ENCODE results near the gene SLX4IP.

Gene SLX4IP

DNA sequence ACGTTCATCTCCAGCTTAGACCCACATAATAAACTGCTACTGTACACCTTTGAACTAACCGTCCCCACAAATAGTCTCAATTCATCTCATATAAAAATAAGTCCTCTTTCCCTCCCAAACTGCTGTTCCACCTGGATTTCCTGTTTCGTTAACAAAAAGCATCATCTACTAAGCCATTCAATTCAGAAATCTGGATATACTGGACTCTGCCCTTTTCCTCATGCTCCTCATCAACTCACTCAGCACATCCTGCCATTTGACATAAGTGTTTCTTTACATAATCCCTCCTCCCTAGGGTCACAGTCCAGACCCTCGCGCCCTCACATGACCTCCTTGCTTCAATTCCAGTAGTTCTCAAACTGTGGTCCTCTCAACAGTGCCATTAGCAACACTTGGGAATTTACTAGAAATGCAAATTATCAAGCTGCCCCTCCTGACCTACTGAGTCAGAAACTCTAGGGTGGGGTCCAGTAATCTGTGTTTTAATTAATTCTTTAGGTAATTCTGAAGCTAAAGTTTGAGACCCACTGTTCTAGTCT lies 5.6 kb upstream of the SLX4IP start:
- DNase-seq, result no peak

DNA sequence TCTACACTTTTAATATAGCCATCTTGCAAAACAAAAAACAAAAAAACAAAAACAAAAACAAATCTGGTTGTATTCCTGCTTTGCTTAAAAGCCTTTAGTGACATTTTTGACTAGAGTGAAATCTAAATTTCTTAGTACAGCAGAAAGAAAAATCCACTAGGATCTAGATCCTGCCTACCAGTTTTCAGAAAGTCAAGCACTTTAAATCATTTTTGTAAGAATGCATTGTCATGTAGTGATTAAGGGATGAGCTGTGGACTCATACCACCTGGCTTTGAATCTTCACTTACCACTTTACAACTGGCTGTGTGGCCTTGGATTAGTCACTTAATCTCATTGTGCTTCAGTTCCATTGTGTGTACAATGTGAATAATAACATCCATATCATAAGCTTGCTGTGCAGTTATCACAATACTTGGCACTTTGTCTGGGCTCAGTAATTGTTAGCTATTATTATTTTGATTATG lies 5.1 kb upstream of the SLX4IP start:
- no peak for DNase-seq

DNA sequence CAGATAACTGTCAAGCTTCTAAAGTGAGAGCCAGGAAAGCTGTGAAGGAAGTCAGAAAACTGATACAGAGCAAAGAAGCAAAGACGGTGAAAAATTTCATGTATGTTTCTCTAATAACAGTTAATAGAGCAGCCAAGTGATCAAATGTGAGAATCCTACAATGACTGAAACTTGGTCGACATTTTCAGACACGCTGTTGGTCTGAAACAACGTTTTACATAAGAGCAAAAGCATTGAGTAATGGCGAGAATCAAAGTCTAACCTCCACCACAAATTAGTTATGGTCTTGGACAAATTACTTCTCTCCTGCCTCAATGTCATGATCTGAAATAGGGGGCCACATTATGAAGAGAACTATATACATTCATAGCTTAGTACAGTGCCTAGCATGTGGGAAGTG lies 4.4 kb upstream of the SLX4IP start:
- DNase-seq, result no peak

GRCh38 chr20:10432079-10432478 lies 3.0 kb upstream of the SLX4IP start:
- DNase-seq, result no peak

DNA sequence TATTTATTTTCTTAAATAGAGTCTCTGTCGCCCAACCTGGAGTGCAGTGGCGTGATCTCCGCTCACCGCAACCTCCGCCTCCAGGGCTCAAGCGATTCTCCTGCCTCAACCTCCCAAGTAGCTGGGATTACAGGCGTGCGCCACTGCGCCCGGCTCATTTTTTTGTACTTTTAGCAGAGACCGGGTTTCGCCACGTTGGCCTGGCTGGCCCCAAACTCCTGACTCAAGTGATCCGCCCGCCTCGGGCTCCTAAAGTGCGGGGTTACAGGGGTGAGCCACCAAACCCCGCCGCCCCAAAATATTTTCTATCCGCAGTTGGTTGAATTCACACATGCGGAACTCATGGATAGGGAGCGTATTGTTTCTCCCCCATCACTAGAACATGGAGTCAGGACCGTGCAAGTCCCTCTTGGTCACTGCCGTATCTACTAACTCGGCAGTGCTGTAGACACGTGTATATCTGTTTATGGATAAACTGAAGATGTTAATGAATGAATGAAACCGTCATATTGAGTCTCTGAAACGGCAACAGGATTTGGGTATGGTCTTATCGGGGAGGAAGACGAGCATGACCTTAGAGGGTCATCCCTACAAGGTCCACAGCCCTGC lies 2.0 kb upstream of the SLX4IP start:
- DNase-seq, result no peak

GRCh38 chr20:10433623-10434466 lies 1.3 kb upstream of the SLX4IP start, which contains the start of gene MKKS:
MKKS (minus strand) TSS chr20:10434222; CDS start chr20:10413514, 20,708 bp downstream.
- peak; percentile 91 for DNase-seq

DNA sequence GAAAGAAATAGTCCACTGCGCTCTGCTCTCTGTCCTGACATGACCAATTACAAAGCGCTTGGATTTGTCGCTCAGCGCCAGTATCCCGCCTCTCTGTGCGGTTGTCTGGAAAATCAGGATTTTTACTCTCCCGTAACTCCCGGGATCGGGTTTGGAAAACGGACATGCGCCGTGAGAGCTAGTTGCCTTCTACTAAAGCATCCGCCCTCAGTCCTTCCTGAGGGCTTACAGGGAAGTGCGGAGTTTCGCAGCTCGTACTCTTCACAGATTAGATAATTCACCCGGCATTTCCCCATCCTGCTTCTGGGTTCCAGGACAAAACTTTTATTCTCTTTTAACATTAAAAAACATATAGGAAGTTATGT lies 656 bp upstream of the SLX4IP start:
- DNase-seq, result peak; percentile 91

GRCh38 chr20:10436053-10436699 lies 1.1 kb downstream of the SLX4IP start:
- DNase-seq, result no peak

DNA sequence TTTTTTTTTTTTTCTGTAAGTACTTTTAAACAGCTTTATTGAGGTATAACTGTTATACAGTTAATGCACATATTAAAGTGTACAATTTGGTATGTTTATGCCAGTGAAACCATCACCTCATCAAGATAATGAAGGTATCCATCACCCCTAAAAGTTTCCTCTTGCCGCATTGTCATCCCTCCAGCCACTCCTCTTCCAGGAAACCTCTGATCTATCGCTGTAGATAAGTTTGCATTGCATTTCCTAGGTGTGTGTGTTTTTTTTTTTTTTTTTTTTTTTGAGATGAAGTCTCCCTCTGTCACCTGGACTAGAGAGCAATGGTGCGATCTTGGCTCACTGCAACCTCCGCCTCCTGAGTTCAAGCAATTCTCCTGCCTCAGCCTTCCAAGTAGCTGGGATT lies 3.1 kb downstream of the SLX4IP start:
- DNase-seq, result no peak

GRCh38 chr20:10443936-10444335 lies 8.8 kb downstream of the SLX4IP start:
- no peak for DNase-seq

GRCh38 chr20:10445758-10446157 lies 10.7 kb downstream of the SLX4IP start:
- DNase-seq, result no peak

DNA sequence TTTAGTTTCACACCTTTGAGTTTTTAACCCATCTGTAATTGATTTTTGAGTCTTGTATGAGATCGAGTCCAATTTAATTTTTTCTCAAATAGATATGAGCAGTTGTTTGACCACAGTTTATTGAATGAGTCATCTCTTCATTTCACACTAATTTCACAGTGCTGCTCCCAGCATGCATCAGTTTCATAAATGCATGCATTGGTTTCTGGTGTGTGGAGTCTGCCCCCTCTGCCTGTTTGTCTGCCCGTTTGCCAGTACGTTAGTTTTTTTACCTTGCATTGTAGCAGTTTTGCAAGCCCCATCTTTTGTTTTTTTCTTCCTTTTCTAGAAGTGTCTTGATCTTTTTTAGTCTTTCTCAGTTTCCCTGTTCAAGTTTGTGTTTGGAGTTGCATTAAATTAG lies 11.9 kb downstream of the SLX4IP start:
- DNase-seq, result no peak

- DNase-seq, result no peak
Observed at GRCh38 chr20:10448270-10449156, 13.4 kb downstream of the SLX4IP start.

DNA sequence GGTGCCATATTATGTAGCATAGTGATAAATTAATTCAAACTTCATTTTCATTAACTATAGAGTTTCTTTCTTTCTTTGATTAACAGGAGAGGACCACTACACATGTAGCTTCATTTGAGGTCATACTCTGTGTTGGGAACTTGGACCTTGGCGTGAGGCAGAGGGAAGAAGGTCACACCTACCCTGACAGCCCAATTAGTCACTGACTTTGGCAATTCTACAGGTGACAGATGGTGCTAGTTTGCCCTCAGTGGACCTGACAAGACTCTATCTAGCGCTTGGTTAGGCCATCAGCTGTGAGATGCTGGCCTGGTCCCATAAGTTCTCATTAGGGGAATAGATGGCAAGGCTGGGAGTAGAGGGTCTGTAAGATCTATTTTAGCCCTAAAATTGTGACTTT lies 14.2 kb downstream of the SLX4IP start:
- no peak for DNase-seq

DNA sequence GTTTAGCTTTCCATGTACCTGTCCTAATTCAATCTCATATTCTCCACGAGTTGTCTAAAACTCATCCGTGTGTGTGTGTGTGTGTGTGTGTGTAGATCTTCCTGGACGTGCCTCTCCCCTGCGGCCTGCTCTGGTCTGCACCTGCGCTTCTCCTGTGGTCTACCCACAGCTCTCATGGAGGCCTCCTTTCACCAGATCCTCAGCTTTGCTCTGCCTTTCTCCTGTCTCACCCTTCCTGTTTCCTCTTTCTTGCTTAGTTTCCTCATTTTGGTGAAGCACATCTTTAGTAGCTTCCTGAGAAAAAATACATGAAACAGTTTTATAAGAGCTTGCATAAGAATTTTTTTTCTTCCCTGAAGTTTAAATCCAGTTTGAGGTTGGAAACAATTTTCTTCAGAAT lies 18.1 kb downstream of the SLX4IP start:
- DNase-seq, result peak; percentile 85

DNA sequence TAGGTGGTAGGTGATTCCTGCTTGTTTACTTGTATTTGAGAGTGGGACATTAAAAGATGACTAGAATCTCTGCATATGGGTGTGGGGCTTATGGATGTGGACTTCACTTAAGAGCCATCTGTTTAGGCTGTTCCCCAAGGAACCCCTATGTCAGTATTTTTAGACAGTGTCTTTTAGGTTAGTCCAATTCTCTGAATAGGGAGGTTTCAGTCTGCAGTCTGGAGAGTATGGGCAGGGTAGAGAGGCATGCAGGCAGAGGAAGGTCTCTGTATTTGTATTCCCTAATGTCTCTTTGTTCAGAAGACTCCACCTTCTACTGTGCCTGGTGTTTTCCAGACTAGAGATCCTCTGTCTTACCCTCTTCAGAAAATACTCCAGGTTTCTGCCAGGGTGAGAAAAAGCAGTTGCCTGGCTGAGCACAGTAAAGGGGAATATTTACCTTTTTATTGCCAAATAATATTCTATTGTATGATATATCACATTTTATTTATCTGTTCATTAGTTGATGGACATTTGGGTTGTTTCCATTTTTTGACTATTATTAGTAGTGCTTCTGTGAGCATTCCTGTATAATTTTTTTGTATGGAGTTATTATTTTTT lies 19.1 kb downstream of the SLX4IP start:
- DNase-seq, result peak; percentile 47

- no peak for DNase-seq
Observed at GRCh38 chr20:10461495-10461894, 26.4 kb downstream of the SLX4IP start.

- no peak for DNase-seq
Observed at GRCh38 chr20:10462516-10462915, 27.4 kb downstream of the SLX4IP start.

DNA sequence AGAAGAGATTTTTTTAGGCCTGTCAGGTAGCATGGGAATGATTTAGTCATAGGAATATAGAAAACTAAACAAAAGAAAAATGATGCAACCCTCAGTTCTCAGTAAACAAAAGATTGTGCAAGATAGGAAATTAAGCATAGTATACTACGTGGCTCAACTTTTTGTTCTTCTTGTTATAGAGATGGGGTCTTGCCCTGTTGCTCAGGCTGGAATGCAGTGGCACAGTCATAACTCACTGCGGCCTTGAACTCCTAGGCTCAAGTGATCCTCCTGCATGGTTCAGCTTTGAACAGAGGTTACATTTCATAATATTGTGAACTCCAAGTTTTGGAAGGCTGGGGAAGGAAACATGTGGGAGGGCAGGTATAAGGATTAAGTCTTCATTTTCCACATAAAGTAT lies 28.5 kb downstream of the SLX4IP start:
- no peak for DNase-seq

- no peak for DNase-seq
Observed at GRCh38 chr20:10465135-10465534, 30.0 kb downstream of the SLX4IP start.

DNA sequence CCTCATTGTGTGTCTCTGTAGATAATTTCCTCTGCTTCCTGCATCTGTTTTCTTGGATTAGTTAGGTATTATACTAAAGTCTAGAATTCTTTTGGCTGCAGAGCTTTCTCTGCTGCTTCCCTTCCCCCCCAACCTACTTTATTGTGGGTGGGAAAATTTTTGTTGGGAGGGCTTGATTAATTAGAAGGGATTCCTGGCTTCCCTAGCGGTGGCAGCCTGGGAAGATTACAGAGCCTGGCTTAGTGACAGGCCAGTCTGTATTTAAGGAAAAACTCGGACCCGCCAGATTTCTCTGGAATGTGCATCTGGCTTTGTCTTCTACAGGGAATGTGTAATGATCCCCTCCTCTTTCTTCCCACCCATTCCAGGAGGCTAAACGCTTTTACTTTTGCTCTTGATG lies 31.2 kb downstream of the SLX4IP start:
- no peak for DNase-seq

DNA sequence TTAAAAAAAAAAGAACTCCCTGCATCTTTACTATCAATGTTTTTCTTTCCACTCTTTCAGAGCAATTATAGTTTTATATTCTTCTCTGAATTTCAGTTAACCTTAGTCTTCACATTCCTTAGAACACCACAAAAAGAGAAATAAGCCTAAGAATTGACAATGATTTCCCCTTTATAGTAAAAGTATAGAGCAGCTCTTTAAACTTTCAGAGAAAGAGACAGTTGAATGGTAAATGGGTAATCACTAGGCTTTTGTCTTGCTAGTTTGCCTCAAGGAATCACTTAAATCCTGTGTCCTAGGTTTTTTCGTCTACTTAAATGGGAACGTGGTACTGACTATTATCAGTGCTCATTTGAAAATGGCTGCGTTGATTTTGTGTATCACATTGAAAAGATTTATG lies 31.8 kb downstream of the SLX4IP start:
- no peak for DNase-seq
